HepG2 (cell line): ENCODE data around the gene B3GNT2. TPM values are rescaled to one million over a fixed set of nuclear protein-coding genes. Genes with fewer than 3 reads are reported as not detected.
A peak's percentile ranks its signal among the peaks of the same experiment; 100 is the strongest.

Source experiments
- FOXA1 ChIP-seq, 2 experiments: fragments of 450-650 bp in 1 of 2; sonication (generic) in 1 of 2; formaldehyde crosslinking in 1 of 2; IDR thresholded peaks; 2 replicates each; pipeline versions ENCODE4 v1.4.0 to v1.6.1; 2016 to 2020; ENCODE audit warnings: missing genetic modification reagents in 1 of 2
- HIVEP1 ChIP-seq: sonication (generic); formaldehyde crosslinking; IDR thresholded peaks from 2 replicates; pipeline ENCODE4 v1.4.0; 2020; ENCODE audit warnings: mild to moderate bottlenecking, missing genetic modification reagents
- HNRNPK ChIP-seq: fragments of 200-400 bp; formaldehyde crosslinking; IDR thresholded peaks from 2 replicates; pipeline ENCODE4 v1.6.1; 2018; ENCODE audit warnings: low read length, low read depth, moderate library complexity, mild to moderate bottlenecking; ENCODE audit not compliant: poor library complexity, severe bottlenecking
- ZBTB7A ChIP-seq: sonication (generic); formaldehyde crosslinking; IDR thresholded peaks from 2 replicates; pipeline ENCODE4 v1.8.0; 2022; ENCODE audit warnings: mild to moderate bottlenecking, missing genetic modification reagents
- ZC3H4 ChIP-seq: sonication (generic); formaldehyde crosslinking; IDR thresholded peaks from 2 replicates; pipeline ENCODE4 v1.4.0; 2020; ENCODE audit warnings: missing genetic modification reagents, borderline replicate concordance
- ZNF101 ChIP-seq: sonication (generic); formaldehyde crosslinking; IDR thresholded peaks from 2 replicates; pipeline ENCODE4 v1.4.0; 2020; ENCODE audit warnings: mild to moderate bottlenecking, low read depth, missing genetic modification reagents, borderline replicate concordance
- polyA plus RNA-seq, 8 experiments: library from polyadenylated mRNA; depleted of rRNA in 3 of 8; stranded (reverse) in 7 of 8; unstranded in 1 of 8; fragments of >200 nt; fragmentation: Illumina TruSeq in 4 of 8; extraction: Trizol in 4 of 8; gene quantifications; 2 replicates each; pipeline versions ENCODE4 v1.2.1 to v1.2.3, GENCODE V29; 2011 to 2016; ENCODE audit warnings: low read depth in 4 of 8, missing spikeins in 1 of 8, mixed read lengths in 1 of 8; ENCODE audit not compliant: insufficient read depth in 1 of 8
- total RNA-seq, 5 experiments: library from RNA; depleted of rRNA; stranded (reverse); fragments of >200 nt; fragmentation: Illumina TruSeq; extraction: Trizol; gene quantifications; 2 replicates each; pipeline ENCODE4 v1.2.3, GENCODE V29; 2016; ENCODE audit warnings: low read depth in 1 of 5
- TF ChIP-seq, protein P1 (sequence below): sonication (generic); formaldehyde crosslinking; IDR thresholded peaks from 2 replicates; pipeline ENCODE4 v1.5.1; 2020; ENCODE audit warnings: mild to moderate bottlenecking, missing genetic modification reagents
- TF ChIP-seq, protein P2 (sequence below): IDR thresholded peaks from 2 replicates; pipeline ENCODE4 v1.6.1; 2016; ENCODE audit warnings: mild to moderate bottlenecking
- TF ChIP-seq, protein P3 (sequence below): sonication (generic); formaldehyde crosslinking; IDR thresholded peaks from 2 replicates; pipeline ENCODE4 v1.8.0; 2022; ENCODE audit warnings: missing genetic modification reagents, mild to moderate bottlenecking, inconsistent platforms, borderline replicate concordance
- TF ChIP-seq, protein P4 (sequence below): sonication (generic); formaldehyde crosslinking; IDR thresholded peaks from 2 replicates; pipeline ENCODE4 v1.5.0; 2020; ENCODE audit warnings: mild to moderate bottlenecking, missing genetic modification reagents, borderline replicate concordance
- TF ChIP-seq, protein P5 (sequence below): sonication (generic); formaldehyde crosslinking; conservative IDR thresholded peaks from 2 replicates; pipeline ENCODE4 v1.4.0; 2020; ENCODE audit warnings: missing genetic modification reagents

B3GNT2 gene
- total and polyA plus RNA-seq, 2 of the 13 experiments (the other 11 are each of a cell fraction or from before 2014, with no cell fraction given), result 26.3 to 28.5 TPM

DNA sequence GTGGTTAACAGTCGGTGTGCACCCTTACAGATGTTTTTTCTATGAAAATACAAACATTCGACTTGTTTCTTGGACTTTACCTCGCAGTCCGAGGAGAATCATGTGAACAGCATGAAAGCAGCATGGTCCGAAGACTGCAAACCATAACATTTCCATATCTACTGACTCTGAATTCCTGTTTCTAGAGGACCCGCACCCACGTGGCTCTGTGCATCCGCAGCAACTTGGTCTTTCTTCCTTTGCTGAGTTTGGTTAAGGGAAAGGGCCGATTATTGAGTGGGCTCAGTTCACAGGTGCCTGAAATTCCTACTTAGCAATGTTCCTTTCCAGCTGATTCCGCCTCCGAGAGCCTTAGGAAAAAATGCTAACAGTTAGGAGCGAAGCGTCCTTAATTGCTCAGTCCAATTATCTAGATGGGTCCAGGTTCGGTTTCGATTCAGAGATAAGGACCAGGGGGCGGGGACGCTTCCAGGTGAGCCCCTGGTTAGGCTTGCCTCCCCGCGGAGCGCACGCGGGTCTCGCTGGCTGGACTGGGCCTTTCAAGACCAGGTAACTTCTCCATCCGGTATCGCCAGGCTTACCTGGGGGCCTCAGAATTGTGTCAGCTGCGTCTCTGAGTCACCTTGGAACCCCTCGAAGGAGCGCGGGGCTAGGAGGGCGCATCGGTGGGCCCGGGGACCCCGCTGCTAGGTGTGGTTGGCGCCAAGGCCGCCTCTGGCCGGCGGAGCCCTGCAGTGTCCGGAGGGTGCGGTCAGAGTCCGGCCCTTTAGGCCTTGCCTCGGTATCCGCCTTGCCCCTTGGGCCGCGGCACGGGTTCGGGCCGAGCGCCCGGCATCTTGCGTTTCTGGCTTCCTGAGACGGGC lies 1.1 kb upstream of the B3GNT2 start (continued):
- TF ChIP-seq, protein P1, sequence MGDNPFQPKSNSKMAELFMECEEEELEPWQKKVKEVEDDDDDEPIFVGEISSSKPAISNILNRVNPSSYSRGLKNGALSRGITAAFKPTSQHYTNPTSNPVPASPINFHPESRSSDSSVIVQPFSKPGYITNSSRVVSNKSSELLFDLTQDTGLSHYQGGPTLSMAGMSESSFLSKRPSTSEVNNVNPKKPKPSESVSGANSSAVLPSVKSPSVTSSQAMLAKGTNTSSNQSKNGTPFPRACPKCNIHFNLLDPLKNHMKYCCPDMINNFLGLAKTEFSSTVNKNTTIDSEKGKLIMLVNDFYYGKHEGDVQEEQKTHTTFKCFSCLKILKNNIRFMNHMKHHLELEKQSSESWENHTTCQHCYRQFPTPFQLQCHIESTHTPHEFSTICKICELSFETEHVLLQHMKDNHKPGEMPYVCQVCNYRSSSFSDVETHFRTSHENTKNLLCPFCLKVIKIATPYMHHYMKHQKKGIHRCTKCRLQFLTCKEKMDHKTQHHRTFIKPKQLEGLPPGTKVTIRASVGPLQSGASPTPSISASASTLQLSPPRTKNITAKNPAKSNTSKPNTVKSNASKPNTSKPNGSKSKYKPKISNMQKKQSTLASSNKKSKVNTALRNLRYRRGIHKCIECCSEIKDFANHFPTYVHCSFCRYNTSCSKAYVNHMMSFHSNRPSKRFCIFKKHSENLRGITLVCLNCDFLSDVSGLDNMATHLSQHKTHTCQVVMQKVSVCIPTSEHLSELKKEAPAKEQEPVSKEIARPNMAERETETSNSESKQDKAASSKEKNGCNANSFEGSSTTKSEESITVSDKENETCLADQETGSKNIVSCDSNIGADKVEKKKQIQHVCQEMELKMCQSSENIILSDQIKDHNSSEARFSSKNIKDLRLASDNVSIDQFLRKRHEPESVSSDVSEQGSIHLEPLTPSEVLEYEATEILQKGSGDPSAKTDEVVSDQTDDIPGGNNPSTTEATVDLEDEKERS (CRISPR knock-in tag), result peak; percentile 96
- TF ChIP-seq FOXA1 (IDR thresholded peaks at IDR 0.05), result no peak
- TF ChIP-seq FOXA1 (CRISPR knock-in tag; IDR thresholded peaks at IDR 0.05), result no peak
- TF ChIP-seq, protein P2, sequence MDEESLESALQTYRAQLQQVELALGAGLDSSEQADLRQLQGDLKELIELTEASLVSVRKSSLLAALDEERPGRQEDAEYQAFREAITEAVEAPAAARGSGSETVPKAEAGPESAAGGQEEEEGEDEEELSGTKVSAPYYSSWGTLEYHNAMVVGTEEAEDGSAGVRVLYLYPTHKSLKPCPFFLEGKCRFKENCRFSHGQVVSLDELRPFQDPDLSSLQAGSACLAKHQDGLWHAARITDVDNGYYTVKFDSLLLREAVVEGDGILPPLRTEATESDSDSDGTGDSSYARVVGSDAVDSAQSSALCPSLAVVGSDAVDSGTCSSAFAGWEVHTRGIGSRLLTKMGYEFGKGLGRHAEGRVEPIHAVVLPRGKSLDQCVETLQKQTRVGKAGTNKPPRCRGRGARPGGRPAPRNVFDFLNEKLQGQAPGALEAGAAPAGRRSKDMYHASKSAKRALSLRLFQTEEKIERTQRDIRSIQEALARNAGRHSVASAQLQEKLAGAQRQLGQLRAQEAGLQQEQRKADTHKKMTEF, result peak; percentile 93
- peak; percentile 22; the same call in 1 of the 2 replicates for TF ChIP-seq ZBTB7A (CRISPR knock-in tag)
- TF ChIP-seq ZC3H4 (CRISPR knock-in tag), result no peak
- TF ChIP-seq, protein P3, sequence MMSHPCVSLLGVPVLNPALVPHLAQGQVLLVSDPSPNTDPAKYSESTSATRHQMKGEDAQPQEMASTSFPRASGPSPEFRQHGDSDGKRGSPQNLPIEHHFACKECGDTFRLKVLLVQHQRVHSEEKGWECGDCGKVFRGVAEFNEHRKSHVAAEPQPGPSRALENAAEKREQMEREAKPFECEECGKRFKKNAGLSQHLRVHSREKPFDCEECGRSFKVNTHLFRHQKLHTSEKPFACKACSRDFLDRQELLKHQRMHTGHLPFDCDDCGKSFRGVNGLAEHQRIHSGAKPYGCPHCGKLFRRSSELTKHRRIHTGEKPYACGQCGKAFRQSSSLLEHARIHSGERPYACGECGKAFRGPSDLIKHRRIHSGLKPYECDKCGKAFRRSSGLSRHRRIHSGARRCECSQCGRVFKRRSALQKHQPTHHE (CRISPR knock-in tag), result no peak
- TF ChIP-seq, protein P4, sequence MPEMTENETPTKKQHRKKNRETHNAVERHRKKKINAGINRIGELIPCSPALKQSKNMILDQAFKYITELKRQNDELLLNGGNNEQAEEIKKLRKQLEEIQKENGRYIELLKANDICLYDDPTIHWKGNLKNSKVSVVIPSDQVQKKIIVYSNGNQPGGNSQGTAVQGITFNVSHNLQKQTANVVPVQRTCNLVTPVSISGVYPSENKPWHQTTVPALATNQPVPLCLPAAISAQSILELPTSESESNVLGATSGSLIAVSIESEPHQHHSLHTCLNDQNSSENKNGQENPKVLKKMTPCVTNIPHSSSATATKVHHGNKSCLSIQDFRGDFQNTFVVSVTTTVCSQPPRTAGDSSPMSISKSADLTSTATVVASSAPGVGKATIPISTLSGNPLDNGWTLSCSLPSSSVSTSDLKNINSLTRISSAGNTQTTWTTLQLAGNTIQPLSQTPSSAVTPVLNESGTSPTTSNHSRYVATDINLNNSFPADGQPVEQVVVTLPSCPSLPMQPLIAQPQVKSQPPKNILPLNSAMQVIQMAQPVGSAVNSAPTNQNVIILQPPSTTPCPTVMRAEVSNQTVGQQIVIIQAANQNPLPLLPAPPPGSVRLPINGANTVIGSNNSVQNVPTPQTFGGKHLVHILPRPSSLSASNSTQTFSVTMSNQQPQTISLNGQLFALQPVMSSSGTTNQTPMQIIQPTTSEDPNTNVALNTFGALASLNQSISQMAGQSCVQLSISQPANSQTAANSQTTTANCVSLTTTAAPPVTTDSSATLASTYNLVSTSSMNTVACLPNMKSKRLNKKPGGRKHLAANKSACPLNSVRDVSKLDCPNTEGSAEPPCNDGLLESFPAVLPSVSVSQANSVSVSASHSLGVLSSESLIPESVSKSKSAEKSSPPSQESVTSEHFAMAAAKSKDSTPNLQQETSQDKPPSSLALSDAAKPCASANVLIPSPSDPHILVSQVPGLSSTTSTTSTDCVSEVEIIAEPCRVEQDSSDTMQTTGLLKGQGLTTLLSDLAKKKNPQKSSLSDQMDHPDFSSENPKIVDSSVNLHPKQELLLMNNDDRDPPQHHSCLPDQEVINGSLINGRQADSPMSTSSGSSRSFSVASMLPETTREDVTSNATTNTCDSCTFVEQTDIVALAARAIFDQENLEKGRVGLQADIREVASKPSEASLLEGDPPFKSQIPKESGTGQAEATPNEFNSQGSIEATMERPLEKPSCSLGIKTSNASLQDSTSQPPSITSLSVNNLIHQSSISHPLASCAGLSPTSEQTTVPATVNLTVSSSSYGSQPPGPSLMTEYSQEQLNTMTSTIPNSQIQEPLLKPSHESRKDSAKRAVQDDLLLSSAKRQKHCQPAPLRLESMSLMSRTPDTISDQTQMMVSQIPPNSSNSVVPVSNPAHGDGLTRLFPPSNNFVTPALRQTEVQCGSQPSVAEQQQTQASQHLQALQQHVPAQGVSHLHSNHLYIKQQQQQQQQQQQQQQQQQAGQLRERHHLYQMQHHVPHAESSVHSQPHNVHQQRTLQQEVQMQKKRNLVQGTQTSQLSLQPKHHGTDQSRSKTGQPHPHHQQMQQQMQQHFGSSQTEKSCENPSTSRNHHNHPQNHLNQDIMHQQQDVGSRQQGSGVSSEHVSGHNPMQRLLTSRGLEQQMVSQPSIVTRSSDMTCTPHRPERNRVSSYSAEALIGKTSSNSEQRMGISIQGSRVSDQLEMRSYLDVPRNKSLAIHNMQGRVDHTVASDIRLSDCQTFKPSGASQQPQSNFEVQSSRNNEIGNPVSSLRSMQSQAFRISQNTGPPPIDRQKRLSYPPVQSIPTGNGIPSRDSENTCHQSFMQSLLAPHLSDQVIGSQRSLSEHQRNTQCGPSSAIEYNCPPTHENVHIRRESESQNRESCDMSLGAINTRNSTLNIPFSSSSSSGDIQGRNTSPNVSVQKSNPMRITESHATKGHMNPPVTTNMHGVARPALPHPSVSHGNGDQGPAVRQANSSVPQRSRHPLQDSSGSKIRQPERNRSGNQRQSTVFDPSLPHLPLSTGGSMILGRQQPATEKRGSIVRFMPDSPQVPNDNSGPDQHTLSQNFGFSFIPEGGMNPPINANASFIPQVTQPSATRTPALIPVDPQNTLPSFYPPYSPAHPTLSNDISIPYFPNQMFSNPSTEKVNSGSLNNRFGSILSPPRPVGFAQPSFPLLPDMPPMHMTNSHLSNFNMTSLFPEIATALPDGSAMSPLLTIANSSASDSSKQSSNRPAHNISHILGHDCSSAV (CRISPR knock-in tag), result no peak; the same call in 1 of the 2 replicates
- TF ChIP-seq HNRNPK, result no peak
- TF ChIP-seq, protein P5, sequence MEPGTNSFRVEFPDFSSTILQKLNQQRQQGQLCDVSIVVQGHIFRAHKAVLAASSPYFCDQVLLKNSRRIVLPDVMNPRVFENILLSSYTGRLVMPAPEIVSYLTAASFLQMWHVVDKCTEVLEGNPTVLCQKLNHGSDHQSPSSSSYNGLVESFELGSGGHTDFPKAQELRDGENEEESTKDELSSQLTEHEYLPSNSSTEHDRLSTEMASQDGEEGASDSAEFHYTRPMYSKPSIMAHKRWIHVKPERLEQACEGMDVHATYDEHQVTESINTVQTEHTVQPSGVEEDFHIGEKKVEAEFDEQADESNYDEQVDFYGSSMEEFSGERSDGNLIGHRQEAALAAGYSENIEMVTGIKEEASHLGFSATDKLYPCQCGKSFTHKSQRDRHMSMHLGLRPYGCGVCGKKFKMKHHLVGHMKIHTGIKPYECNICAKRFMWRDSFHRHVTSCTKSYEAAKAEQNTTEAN (CRISPR knock-in tag), result peak; percentile 86
- TF ChIP-seq HIVEP1 (CRISPR knock-in tag), result no peak
- no peak for TF ChIP-seq ZNF101 (CRISPR knock-in tag)
